Activated B cell treated with CpG ODN at 0.5 μM for 24 hours (primary cell): Measurements from ENCODE around the gene ZGPAT. TPM values are rescaled to one million over a fixed set of nuclear protein-coding genes. Genes with fewer than 3 reads are reported as not detected.

Source experiments
- ATAC-seq: fragments of 200-7000 bp; cut with Tn5 transposase; one replicate; pipeline ENCODE4 v1.10.0; 2021; ENCODE audit warnings: low read depth, mild to moderate bottlenecking, moderate library complexity
- CTCF ChIA-PET: fragments of 350-600 bp; sonication (Branson Sonifier 250); formaldehyde crosslinking; loops from one replicate; lab custom pipeline; 2021; ENCODE audit warnings: antibody characterized with exemption; lab: Charles Lee
- POLR2A ChIA-PET: fragments of 350-600 bp; sonication (Branson Sonifier 250); formaldehyde crosslinking; loops from one replicate; lab custom pipeline; 2021; ENCODE audit warnings: antibody characterized with exemption; lab: Charles Lee
- DNase-seq: peaks from one replicate; pipeline ENCODE4 v3.0.0; 2022
- H3K27ac Mint-ChIP-seq: one replicate; pipeline ENCODE4 v1.8.0; 2020; ENCODE audit warnings: mixed read lengths
- H3K27me3 Mint-ChIP-seq: one replicate; pipeline ENCODE4 v1.8.0; 2021; ENCODE audit warnings: mixed read lengths
- H3K36me3 Mint-ChIP-seq: one replicate; pipeline ENCODE4 v1.8.0; 2021; ENCODE audit warnings: low read depth, mixed read lengths
- H3K4me1 Mint-ChIP-seq: one replicate; pipeline ENCODE4 v1.8.0; 2021; ENCODE audit warnings: mixed read lengths
- H3K4me3 Mint-ChIP-seq: one replicate; pipeline ENCODE4 v1.8.0; 2020; ENCODE audit warnings: mild to moderate bottlenecking, mixed read lengths
- H3K9me3 Mint-ChIP-seq: one replicate; pipeline ENCODE4 v1.8.0; 2020; ENCODE audit warnings: mixed read lengths
- CTCF ChIP-seq: fragments of 200-600 bp; IDR thresholded peaks from one replicate; pipeline ENCODE4 v1.8.0; 2022; ENCODE audit warnings: antibody characterized with exemption, mild to moderate bottlenecking
- intact Hi-C: fragments of 100-400 bp; cut with micrococcal nuclease; formaldehyde crosslinking; loops from one replicate; pipeline ENCODE4 v1.15.1; 2024
- total RNA-seq: library from RNA; stranded (reverse); gene quantifications from 2 replicates; pipeline ENCODE4 v1.2.3, GENCODE V29; 2022

Gene ZGPAT
- total RNA-seq, 1 donor from 2014 or later: 44.0 TPM

GRCh38 chr20:63693733-63694583 is 13.9 kb upstream of the ZGPAT start:
- TF ChIP-seq CTCF: no peak
- Mint-ChIP-seq H3K4me1 (peaks cover 15% of the 10 kb centered on the region), H3K9me3 (no peaks in the 10 kb centered on the region), H3K4me3 (no peak overlapping the region), H3K27ac (no peak overlapping the region), H3K36me3 (peaks cover 4% of the 10 kb centered on the region), H3K27me3 (no peaks in the 10 kb centered on the region)
- CTCF ChIA-PET: no interaction called here
- intact Hi-C loops: no loop called here
- DNase-seq: no peak
- no peak for ATAC-seq
- POLR2A ChIA-PET: no interaction called here

GRCh38 chr20:63694584-63695423 is 13.0 kb upstream of the ZGPAT start:
- Mint-ChIP-seq H3K27ac (no peak overlapping the region), H3K9me3 (no peaks in the 10 kb centered on the region), H3K27me3 (no peaks in the 10 kb centered on the region), H3K4me3 (no peak overlapping the region), H3K36me3 (peaks cover 4% of the 10 kb centered on the region), H3K4me1 (peaks cover 19% of the 10 kb centered on the region)
- intact Hi-C loops: loop anchor here (5.0 kb wide), 1 partner anchor 42 kb away; the partner anchor contains the start of genes LIME1 and SLC2A4RG
- no peak for DNase-seq
- ChIA-PET CTCF (no interaction called here), POLR2A (no interaction called here)
- TF ChIP-seq CTCF: no peak
- ATAC-seq: no peak

- Mint-ChIP-seq H3K9me3 (no peaks in the 10 kb centered on the region), H3K4me1 (peaks cover 19% of the 10 kb centered on the region), H3K4me3 (no peak overlapping the region), H3K27ac (no peak overlapping the region), H3K27me3 (no peaks in the 10 kb centered on the region), H3K36me3 (peaks cover 7% of the 10 kb centered on the region)
- POLR2A ChIA-PET: interaction anchor here (0.6 to 1.5 kb wide), 6 partner anchors 44 to 237 kb away, joined by 3 to 11 read pairs (median 4); partner anchors contain the start of genes SLC2A4RG and TPD52L2
- intact Hi-C loops: loop anchor here (5.0 kb wide), 1 partner anchor 42 kb away; the partner anchor contains the start of genes LIME1 and SLC2A4RG
- CTCF ChIA-PET: no interaction called here
- no peak for TF ChIP-seq CTCF
- ATAC-seq: no peak
- no peak for DNase-seq
Measured at GRCh38 chr20:63695424-63696305, 12.2 kb upstream of the ZGPAT start.

GRCh38 chr20:63696306-63696627 is 11.6 kb upstream of the ZGPAT start:
- DNase-seq (no peak), ATAC-seq (peak; percentile 68)
- ChIA-PET CTCF (no interaction called here), POLR2A (interaction anchor here (0.6 to 1.5 kb wide), 6 partner anchors 43 to 237 kb away, joined by 3 to 11 read pairs (median 4); partner anchors contain the start of genes SLC2A4RG and TPD52L2)
- Mint-ChIP-seq H3K4me3 (peak overlapping the region; percentile 15), H3K27me3 (no peaks in the 10 kb centered on the region), H3K4me1 (peaks cover 19% of the 10 kb centered on the region), H3K36me3 (peaks cover 7% of the 10 kb centered on the region), H3K27ac (no peak overlapping the region), H3K9me3 (no peaks in the 10 kb centered on the region)
- intact Hi-C loops: loop anchor here (5.0 kb wide), 1 partner anchor 41 kb away; the partner anchor contains the start of genes LIME1 and SLC2A4RG
- no peak for TF ChIP-seq CTCF
